ENCODE results near the gene HDAC4.

HDAC4 gene

GRCh38 chr2:239065537-239065936, 335.3 kb downstream of the HDAC4 start:
- H3K9ac ChIP-seq (ENCODE audit: low read depth, low read length), result no peak overlapping the region
- H3K4me2 ChIP-seq (ENCODE audit: low read length), result no peak overlapping the region
- H3K9me3 ChIP-seq (replicated peaks; ENCODE audit: low read length), result no peaks in the 10 kb centered on the region
- H3K36me3 ChIP-seq (ENCODE audit: insufficient read depth, low read length), result no peaks in the 10 kb centered on the region
- no peaks in the 10 kb centered on the region for H3K4me1 ChIP-seq (ENCODE audit: control insufficient read depth, insufficient read depth, low read length)
- H3K27me3 ChIP-seq (ENCODE audit: control insufficient read depth, insufficient read depth, low read length), result no peaks in the 10 kb centered on the region
- H3K4me3 ChIP-seq (ENCODE audit: low read length), result no peak overlapping the region

GRCh38 chr2:239064891-239065290, 335.9 kb downstream of the HDAC4 start:
- H3K36me3 ChIP-seq (ENCODE audit: insufficient read depth, low read length), result no peaks in the 10 kb centered on the region
- H3K4me1 ChIP-seq (ENCODE audit: control insufficient read depth, insufficient read depth, low read length), result no peaks in the 10 kb centered on the region
- no peak overlapping the region for H3K4me3 ChIP-seq (ENCODE audit: low read length)
- H3K4me2 ChIP-seq (ENCODE audit: low read length), result no peak overlapping the region
- H3K9ac ChIP-seq (ENCODE audit: low read depth, low read length), result no peak overlapping the region
- H3K9me3 ChIP-seq (replicated peaks; ENCODE audit: low read length), result no peaks in the 10 kb centered on the region
- H3K27me3 ChIP-seq (ENCODE audit: control insufficient read depth, insufficient read depth, low read length), result no peaks in the 10 kb centered on the region

DNA sequence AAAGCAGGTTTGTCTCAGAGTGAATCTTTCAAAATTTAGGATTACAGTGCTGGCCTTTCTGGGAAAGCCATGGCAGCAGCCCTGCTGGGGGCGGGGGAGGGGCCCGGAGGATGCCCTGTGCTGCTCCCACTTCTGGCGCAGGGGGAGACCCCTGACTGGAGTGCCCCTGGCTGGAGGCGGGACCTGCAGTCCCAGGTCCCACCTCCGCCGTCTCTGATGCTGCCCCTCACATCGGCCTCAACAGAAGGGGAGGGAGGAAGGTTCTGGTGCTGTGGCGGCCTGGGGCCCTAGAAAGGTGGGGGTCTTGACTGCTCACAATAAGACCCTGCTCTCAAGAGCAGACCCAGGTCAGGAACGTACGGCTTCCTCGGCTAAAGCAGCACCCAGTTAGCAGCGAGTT, 336.6 kb downstream of the HDAC4 start:
- Histone ChIP-seq H3K4me1 (ENCODE audit: control insufficient read depth, insufficient read depth, low read length) (no peaks in the 10 kb centered on the region), H3K4me3 (ENCODE audit: low read length) (no peak overlapping the region), H3K9me3 (replicated peaks; ENCODE audit: low read length) (no peaks in the 10 kb centered on the region), H3K27me3 (ENCODE audit: control insufficient read depth, insufficient read depth, low read length) (no peaks in the 10 kb centered on the region), H3K9ac (ENCODE audit: low read depth, low read length) (no peak overlapping the region), H3K36me3 (ENCODE audit: insufficient read depth, low read length) (no peaks in the 10 kb centered on the region), H3K4me2 (ENCODE audit: low read length) (no peak overlapping the region)

DNA sequence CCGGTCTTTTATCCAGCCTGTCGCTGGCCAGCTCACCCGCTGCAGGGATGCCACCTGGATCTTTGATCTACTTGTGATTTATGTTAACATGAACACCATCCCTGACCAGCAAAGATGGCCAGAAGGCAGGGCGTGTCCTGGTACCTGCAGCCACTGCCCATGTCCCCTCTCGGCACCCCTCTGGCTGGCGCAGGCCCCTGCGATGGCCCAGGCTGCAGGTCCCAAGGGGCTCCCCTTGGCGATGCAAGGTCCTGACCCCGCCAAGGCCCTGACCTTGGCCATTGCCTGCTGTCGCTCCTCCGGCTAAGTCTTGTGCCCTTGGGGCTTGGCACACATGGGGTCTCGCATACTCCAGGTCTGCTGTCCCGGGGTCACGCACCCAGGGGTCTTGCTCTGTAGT, 338.1 kb downstream of the HDAC4 start:
- no peak overlapping the region for H3K4me3 ChIP-seq (ENCODE audit: low read length)
- no peaks in the 10 kb centered on the region for H3K36me3 ChIP-seq (ENCODE audit: insufficient read depth, low read length)
- H3K9ac ChIP-seq (ENCODE audit: low read depth, low read length), result no peak overlapping the region
- H3K4me2 ChIP-seq (ENCODE audit: low read length), result no peak overlapping the region
- H3K27me3 ChIP-seq (ENCODE audit: control insufficient read depth, insufficient read depth, low read length), result no peaks in the 10 kb centered on the region
- H3K4me1 ChIP-seq (ENCODE audit: control insufficient read depth, insufficient read depth, low read length), result no peaks in the 10 kb centered on the region
- no peaks in the 10 kb centered on the region for H3K9me3 ChIP-seq (replicated peaks; ENCODE audit: low read length)

DNA sequence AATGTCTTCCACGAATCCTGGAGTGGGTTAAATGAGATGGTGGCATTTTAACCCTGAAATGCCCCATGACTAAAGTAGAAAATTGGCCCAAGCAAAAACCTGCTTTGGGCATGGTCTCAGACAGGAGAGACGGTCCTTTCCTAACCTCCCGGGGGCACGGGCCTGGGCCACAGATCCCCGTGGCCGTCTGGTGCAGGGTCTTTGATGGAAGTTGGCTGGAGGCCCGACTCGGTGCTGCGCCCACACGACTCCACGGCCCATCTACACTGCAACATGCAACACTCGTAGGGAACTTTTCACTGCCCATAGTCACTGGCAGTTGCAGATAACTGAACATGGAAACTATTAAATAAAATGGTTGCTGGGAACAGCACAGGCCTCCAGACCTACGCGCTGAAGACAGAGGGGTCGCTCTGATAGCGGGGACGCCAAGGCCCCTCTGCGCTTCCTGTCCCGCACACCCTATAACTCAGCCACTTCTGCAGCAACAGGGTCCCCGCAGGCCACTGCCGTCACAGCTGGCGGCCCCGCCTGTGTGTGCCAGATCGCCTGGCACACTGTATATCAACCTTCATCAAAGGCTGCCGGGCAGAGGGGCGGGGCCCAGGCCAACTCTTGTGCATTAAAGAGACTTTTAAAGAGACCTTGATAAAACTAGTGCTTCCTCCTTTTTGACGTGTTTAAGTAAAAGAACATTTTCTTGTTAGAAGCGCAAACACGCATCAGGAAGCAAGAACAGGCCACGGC, 338.8 kb downstream of the HDAC4 start:
- H3K36me3 ChIP-seq (ENCODE audit: insufficient read depth, low read length), result no peaks in the 10 kb centered on the region
- H3K9me3 ChIP-seq (replicated peaks; ENCODE audit: low read length), result no peaks in the 10 kb centered on the region
- no peaks in the 10 kb centered on the region for H3K27me3 ChIP-seq (ENCODE audit: control insufficient read depth, insufficient read depth, low read length)
- no peaks in the 10 kb centered on the region for H3K4me1 ChIP-seq (ENCODE audit: control insufficient read depth, insufficient read depth, low read length)
- no peak overlapping the region for H3K4me3 ChIP-seq (ENCODE audit: low read length)
- H3K4me2 ChIP-seq (ENCODE audit: low read length), result no peak overlapping the region
- no peak overlapping the region for H3K9ac ChIP-seq (ENCODE audit: low read depth, low read length)

DNA sequence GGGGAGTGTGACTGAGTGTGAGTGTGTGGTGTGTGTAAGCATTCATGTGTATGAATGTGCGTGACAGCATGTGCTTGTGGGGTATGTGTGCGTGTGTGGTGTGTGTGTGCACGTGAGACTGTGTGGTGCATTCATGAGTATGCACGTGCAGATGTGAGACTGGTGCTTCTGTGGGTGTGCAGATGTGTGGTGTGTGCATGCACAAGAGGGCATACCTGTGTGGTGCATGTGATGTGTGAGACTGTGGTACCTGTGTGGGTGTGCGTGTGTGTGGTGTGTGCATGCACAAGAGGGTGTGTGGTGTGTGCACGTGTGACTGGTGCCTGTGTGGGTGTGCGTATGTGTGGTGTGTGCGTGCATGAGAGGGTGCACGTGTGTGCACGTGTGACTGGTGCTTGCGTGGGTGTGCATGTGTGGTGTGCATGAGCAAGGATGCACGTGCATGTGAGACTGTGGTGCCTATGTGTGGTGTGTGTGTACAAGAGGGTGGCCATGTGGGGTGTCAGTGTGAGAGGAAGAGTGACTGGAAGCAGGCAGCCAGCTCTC, 339.6 kb downstream of the HDAC4 start:
- Histone ChIP-seq H3K9ac (ENCODE audit: low read depth, low read length) (no peak overlapping the region), H3K4me1 (ENCODE audit: control insufficient read depth, insufficient read depth, low read length) (no peaks in the 10 kb centered on the region), H3K4me2 (ENCODE audit: low read length) (no peak overlapping the region), H3K4me3 (ENCODE audit: low read length) (no peak overlapping the region), H3K27me3 (ENCODE audit: control insufficient read depth, insufficient read depth, low read length) (no peaks in the 10 kb centered on the region), H3K9me3 (replicated peaks; ENCODE audit: low read length) (no peaks in the 10 kb centered on the region), H3K36me3 (ENCODE audit: insufficient read depth, low read length) (no peaks in the 10 kb centered on the region)

DNA sequence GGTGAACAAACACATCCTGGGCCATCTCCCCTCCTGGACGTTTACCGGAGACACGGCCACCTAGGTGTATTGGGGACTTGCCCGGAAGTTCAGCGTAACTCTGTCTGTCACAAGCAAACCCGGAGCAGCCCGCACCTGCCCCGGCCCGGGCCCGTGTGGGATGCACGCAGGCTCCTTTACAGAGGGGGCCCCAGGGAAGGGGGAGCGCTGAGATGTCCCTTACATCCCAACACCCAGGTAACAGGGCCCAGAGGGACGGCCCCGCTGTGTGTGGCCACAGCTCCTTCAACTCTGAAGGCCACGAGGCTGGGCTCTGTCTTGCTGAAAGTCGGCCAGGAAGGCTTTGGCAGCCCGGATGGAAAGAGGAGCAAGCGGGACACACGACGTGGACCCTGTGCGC, 340.1 kb downstream of the HDAC4 start:
- Histone ChIP-seq H3K27me3 (ENCODE audit: control insufficient read depth, insufficient read depth, low read length) (no peaks in the 10 kb centered on the region), H3K4me1 (ENCODE audit: control insufficient read depth, insufficient read depth, low read length) (no peaks in the 10 kb centered on the region), H3K4me2 (ENCODE audit: low read length) (no peak overlapping the region), H3K9me3 (replicated peaks; ENCODE audit: low read length) (no peaks in the 10 kb centered on the region), H3K9ac (ENCODE audit: low read depth, low read length) (no peak overlapping the region), H3K36me3 (ENCODE audit: insufficient read depth, low read length) (no peaks in the 10 kb centered on the region), H3K4me3 (ENCODE audit: low read length) (no peak overlapping the region)

DNA sequence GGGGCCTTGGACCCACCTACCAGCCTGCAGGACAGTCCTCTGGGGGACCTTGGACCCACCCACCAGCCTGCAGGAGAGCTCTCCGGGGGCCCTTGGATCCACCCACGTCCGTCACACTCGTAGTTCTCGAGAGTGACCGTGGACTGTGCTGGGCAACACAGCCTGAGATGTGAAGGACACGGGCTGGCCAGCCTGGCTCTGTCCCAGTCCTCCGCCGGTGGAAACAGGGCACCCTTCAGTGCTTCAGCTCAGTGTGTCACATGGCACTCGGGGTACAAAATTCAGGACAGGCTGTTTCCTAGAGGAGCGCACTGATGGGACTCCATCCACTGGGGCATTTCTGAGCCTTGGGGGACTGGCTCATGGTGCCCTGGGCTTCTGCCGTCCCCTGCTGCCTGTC, 341.0 kb downstream of the HDAC4 start:
- Histone ChIP-seq H3K4me2 (ENCODE audit: low read length) (no peak overlapping the region), H3K27me3 (ENCODE audit: control insufficient read depth, insufficient read depth, low read length) (no peaks in the 10 kb centered on the region), H3K36me3 (ENCODE audit: insufficient read depth, low read length) (no peaks in the 10 kb centered on the region), H3K9ac (ENCODE audit: low read depth, low read length) (no peak overlapping the region), H3K4me1 (ENCODE audit: control insufficient read depth, insufficient read depth, low read length) (no peaks in the 10 kb centered on the region), H3K9me3 (replicated peaks; ENCODE audit: low read length) (no peaks in the 10 kb centered on the region), H3K4me3 (ENCODE audit: low read length) (no peak overlapping the region)

GRCh38 chr2:239058766-239059165, 342.1 kb downstream of the HDAC4 start:
- H3K4me3 ChIP-seq (ENCODE audit: low read length), result no peak overlapping the region
- no peak overlapping the region for H3K4me2 ChIP-seq (ENCODE audit: low read length)
- no peaks in the 10 kb centered on the region for H3K27me3 ChIP-seq (ENCODE audit: control insufficient read depth, insufficient read depth, low read length)
- no peaks in the 10 kb centered on the region for H3K9me3 ChIP-seq (replicated peaks; ENCODE audit: low read length)
- H3K4me1 ChIP-seq (ENCODE audit: control insufficient read depth, insufficient read depth, low read length), result no peaks in the 10 kb centered on the region
- no peaks in the 10 kb centered on the region for H3K36me3 ChIP-seq (ENCODE audit: insufficient read depth, low read length)
- H3K9ac ChIP-seq (ENCODE audit: low read depth, low read length), result no peak overlapping the region

GRCh38 chr2:239057533-239057932, 343.3 kb downstream of the HDAC4 start:
- no peaks in the 10 kb centered on the region for H3K4me1 ChIP-seq (ENCODE audit: control insufficient read depth, insufficient read depth, low read length)
- no peaks in the 10 kb centered on the region for H3K27me3 ChIP-seq (ENCODE audit: control insufficient read depth, insufficient read depth, low read length)
- H3K36me3 ChIP-seq (ENCODE audit: insufficient read depth, low read length), result no peaks in the 10 kb centered on the region
- no peak overlapping the region for H3K4me2 ChIP-seq (ENCODE audit: low read length)
- H3K9me3 ChIP-seq (replicated peaks; ENCODE audit: low read length), result no peaks in the 10 kb centered on the region
- no peak overlapping the region for H3K4me3 ChIP-seq (ENCODE audit: low read length)
- H3K9ac ChIP-seq (ENCODE audit: low read depth, low read length), result no peak overlapping the region

DNA sequence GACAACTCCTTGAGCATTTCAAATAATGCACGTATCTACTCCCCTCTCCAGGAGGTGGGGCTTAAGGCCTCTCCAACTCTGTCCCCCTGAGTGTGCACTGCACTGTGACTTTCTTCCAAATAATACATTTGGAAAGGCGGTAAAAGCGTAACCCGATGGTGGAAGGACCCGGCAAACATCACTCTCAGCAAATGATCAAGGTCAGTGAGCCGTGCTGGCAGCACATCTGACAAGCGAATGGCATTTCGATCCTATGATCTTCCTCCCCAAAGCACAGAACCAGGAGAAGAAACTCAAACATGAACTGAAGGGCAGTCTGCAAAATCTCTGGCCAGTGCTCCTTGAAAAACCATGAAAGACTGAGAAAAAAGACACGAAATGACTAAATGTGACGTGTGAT, 344.2 kb downstream of the HDAC4 start:
- H3K4me3 ChIP-seq (ENCODE audit: low read length), result no peak overlapping the region
- H3K27me3 ChIP-seq (ENCODE audit: control insufficient read depth, insufficient read depth, low read length), result no peaks in the 10 kb centered on the region
- H3K36me3 ChIP-seq (ENCODE audit: insufficient read depth, low read length), result no peaks in the 10 kb centered on the region
- no peaks in the 10 kb centered on the region for H3K4me1 ChIP-seq (ENCODE audit: control insufficient read depth, insufficient read depth, low read length)
- no peak overlapping the region for H3K4me2 ChIP-seq (ENCODE audit: low read length)
- no peaks in the 10 kb centered on the region for H3K9me3 ChIP-seq (replicated peaks; ENCODE audit: low read length)
- H3K9ac ChIP-seq (ENCODE audit: low read depth, low read length), result no peak overlapping the region

DNA sequence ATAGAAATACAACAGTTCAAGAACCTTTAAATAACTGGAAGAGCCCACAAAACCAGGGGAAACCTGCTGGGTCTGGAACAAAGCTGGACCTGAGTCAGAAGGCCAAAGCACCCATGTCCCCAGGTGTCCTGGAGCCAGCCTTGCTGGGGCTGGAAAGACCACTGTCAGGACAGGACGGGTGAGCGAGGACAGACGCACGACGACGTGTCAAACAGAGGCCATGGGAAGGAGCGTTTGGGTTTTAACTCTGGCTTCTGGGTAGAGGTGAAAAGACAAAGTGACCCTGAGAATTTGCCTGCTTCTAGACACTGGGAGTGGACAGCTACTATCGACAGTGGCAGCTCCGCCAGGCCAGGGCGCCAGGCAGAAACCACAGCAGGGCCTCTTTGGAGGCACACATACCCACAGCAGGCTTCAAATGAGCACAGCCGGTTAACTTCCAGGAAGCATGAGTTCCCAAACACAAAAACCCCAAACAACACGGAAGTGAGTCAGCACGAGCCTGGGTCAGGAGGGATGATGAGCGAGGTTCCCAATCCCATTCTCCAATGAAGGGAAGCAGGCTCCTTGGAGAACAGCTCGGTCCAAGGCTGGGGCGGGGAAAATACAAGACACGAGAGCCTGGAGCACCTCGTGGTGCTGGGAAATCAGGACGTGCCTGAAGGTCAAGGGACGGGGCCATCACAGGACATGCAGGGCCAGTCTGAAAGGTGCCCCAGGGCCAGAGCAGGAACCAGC, 344.9 kb downstream of the HDAC4 start:
- no peaks in the 10 kb centered on the region for H3K9me3 ChIP-seq (replicated peaks; ENCODE audit: low read length)
- no peak overlapping the region for H3K9ac ChIP-seq (ENCODE audit: low read depth, low read length)
- no peak overlapping the region for H3K4me2 ChIP-seq (ENCODE audit: low read length)
- H3K4me1 ChIP-seq (ENCODE audit: control insufficient read depth, insufficient read depth, low read length), result no peaks in the 10 kb centered on the region
- no peak overlapping the region for H3K4me3 ChIP-seq (ENCODE audit: low read length)
- no peaks in the 10 kb centered on the region for H3K27me3 ChIP-seq (ENCODE audit: control insufficient read depth, insufficient read depth, low read length)
- H3K36me3 ChIP-seq (ENCODE audit: insufficient read depth, low read length), result no peaks in the 10 kb centered on the region

All from skeletal muscle satellite cell (primary cell).